Skeletal muscle cell (primary cell): Measurements from ENCODE around the gene GRIK1.

Source experiments
- DNase-seq: peaks from one replicate; pipeline ENCODE4 v3.0.0-alpha.2; 2010; ENCODE audit warnings: low read depth
- H3K4me3 ChIP-seq: 2 replicates; pipeline ENCODE4 v1.5.1; 2011; ENCODE audit warnings: low read depth, mild to moderate bottlenecking, control low read depth, low read length, moderate library complexity

GRIK1 gene

DNA sequence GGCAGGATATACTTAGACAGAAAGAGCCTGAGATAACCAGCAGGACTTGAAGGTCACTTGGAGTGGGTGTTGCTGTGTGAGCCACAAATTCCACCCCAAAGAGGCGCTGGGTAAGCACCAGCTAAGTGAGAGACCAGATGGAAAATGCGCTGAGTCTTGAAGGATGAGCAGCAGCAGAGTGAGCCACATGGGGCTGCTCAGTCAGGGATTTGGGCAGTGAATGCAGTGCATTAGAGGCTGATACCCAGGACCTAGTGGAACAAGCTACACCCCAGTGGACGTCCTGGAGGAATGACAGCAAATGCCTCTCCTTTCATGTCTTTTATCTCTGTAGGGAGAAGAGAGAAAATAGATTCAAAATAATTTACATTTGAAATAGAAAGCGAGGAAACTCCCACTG lies 11.3 kb downstream of the GRIK1 start:
- DNase-seq = no peak
- no peak overlapping the region for H3K4me3 ChIP-seq

DNA sequence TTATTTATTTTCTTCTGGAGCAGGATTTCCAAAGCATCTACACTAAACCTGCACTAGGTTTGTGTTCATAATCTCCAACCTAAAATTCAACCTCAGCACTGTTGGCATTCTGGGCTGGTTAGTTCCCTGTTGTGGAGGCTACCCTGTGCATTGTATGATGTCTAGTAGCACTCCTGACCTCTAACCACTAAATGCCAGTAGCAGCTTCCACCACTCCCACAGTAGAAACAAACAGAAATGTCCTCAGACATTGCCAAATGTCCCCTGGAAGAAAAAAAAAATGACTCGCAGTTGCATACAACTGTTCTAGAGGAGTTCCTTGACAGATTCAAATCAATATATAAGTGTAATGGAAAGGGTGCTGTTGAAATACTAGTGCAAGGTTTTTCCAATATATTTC lies 18.9 kb downstream of the GRIK1 start:
- no peak overlapping the region for H3K4me3 ChIP-seq
- peak; percentile 10 for DNase-seq

DNA sequence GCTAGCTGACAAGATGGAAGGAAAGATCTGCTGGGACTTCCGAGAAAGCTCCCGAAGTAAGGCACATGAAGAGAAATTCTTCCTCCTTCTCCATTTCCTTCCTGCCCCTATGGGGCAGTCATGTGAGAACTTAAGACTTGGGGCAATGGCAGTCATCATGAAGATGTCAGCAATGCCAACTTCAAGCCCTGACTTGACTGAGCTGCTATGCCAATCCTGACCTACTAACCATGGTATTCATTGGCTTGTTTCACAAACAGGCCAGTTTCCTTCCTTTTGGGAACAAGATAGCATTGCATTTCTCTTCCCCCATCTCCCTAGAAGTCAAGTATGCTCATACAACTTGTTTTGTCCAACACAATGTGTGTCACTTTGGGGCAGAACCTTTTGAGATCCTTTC lies 25.5 kb downstream of the GRIK1 start:
- H3K4me3 ChIP-seq = no peak overlapping the region

DNA sequence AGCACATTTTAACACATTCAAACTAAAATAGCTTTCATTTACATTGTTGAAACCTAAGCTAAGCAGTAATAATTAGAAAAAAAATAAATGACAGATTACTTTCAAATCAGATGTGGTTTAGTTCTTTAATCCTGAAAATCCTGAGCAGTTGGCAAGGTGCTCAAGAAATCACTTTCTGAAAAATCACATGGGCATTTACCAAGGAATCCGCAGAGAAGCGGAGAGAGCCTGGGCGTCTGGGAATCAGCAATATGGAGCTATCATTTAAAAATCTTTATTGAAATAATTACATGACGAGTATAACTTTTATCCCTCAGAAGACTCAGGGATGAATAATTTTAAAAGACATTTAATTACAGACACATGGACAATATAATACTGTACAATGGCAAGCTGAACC lies 30.2 kb downstream of the GRIK1 start:
- no peak overlapping the region for H3K4me3 ChIP-seq
- DNase-seq = no peak

More for the DNA sequence above, 25.5 kb downstream of the GRIK1 start:
- no peak for DNase-seq

DNA sequence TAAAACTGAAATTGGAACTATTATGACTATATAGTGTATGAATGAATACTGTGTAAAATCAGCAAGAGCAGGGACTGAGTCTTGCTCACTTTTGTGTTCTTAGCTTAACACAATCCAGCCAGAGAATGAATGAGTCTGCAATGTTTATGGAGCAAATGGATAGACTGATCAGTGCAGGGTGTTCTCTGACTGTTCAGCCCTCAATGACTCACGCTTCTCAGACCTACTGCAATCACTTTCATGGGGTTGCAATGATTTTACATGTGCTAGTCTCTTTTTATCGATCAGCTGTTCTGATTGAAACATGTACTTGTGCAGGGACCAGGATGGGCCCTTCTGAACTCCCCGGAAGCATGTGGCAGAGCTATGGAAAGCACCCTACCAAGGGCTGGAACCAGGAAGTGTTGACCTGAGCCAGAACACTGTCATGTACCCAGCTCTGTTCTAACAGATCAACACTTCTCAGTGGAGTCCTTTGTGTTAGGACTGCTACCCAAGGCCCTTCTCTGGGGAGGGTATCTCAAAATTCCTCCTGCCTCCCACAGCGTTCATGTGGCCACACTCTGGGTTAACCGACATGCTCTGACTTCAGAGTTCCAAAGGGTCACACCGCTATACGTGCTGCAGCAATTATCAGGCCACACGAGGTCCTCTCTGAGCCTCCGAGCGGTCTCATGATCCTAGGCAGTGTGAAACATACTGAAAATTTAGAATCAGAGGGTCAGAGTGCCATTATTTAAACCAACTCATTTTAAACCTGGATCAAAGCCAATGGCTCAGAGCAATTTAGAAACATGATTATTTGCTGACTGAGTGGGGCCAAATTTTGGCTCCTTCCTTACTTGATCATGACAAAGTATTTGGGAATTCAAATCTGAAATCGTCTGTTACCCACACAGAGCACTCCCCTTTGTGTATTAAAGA lies 35.2 kb downstream of the GRIK1 start:
- H3K4me3 ChIP-seq = no peak overlapping the region
- DNase-seq = peak; percentile 85

DNA sequence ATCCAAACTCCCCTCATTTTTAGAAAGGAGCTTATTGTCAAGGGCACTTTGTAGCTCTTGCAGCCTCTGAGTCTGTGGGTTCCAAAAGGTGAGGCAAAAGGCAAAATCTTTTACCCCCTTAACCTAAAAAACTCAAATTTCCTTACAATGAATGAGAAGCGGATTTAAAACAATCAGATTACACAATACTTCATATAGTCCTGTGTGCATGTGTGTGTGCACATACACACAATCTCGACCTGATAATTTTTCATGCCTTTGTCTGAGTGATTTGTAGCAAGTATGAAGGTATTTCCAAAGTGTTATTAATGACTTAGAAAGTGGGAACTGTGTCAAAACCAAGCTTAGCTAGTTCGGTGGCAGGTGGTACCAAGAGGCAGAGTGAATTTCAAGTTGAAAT lies 42.9 kb downstream of the GRIK1 start:
- H3K4me3 ChIP-seq = no peak overlapping the region
- no peak for DNase-seq

DNA sequence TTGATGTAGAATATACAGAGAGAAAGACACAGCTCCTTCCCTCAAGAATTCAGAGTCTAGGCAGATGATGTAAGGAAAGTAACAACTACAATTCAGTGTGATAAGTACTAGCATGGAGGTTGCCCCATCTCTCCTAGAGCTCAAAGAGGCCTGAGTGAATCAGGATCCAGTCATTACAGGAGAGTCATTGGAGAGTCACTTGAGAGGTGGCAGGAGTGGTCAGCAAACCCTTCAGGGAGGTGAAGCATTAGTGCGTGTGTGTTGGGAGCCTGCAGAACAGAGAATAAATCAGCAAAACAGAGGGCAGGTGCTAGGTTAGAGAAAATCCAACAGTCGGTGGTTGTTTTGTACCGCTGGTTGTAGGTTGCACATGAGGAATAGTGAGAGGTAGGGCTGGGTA lies 46.1 kb downstream of the GRIK1 start:
- no peak overlapping the region for H3K4me3 ChIP-seq
- no peak for DNase-seq

DNA sequence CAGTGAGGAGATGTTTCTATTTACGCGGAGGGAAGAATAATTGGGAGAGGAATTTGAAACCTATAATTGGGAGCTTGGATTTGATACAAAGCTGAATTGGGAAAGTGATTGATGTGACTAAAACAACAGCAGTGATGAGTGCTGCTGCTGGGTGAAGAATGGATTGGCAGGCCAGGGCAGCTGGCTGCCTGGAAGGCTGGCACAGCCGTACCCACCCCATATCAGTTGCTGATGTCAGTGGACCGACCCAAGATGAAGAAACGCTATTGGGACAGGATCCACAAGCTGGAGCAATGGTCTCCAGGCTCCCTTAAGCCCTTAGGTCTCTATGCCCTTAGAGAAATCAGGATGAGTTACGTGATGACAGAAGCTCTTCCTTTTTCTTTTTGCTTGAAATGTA lies 47.4 kb downstream of the GRIK1 start:
- H3K4me3 ChIP-seq = no peak overlapping the region
- DNase-seq = no peak

DNA sequence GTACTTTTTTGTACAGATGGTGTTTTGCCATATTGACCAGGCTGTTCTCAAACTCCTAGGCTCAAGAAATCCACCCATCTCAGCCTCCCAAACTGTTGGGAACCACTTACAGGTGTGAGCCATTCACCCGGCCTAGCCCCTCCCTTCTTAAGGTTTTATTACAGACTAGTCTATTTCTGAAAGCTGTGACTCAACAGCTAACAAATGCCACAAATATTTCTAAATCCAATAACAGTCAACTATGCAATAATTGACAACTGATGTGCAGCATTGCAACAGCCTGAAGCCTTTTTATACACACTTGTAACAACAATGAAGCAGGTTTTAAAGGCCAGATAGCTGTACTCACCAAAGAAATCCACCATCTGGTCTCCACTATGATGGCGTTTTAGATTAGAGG lies 51.4 kb downstream of the GRIK1 start:
- H3K4me3 ChIP-seq = no peak overlapping the region
- DNase-seq = no peak

DNA sequence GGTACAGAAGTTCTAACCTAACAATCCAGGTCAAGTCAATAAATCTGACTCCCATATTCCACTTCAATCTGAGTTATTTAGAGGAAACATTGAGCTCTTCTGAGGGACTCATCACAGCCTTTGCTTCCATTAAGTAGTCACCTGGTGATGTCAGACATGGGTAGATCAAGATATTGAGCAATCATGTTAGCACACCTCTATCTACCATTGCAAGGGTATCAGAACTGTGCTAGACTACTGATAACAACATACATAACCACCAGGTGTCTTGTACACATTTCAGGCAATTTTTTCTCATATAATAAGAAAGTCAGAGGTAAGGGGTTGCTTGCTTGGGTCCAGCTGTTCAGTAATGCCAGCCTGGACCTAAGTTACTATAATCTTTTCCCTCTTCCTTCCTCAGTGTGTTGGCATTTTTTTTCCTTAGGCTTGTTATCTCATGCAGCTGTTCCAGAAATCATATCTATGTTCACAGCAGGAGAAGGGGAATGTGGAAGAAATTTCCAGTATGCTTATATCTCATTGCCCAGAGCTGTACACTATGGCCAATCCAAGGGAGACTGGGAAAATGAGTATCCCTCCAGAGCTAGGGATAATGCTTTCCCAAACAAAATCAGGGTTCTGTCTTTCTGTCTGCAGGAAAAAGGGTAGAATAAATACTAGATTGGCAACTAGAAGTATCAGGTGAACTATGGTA lies 52.3 kb downstream of the GRIK1 start:
- no peak for DNase-seq

DNA sequence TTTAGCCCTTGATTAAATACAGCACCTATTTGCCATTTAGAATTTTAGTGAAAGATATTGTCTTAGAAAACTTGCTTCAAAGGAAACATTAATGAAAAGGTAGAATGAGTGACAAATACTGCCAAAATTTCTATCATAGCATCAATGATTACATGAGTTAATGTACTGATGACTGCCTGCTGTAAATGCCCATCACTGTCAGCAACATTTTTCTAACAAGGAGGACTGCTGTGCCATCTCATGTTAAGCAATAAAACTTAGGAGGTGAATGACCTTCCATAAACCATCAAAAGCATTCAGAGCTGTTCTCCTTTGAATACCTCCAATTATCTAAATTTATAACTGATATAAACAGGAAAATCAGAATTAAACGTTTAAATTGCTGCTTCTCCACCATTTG lies 54.3 kb downstream of the GRIK1 start:
- DNase-seq = no peak
- no peak overlapping the region for H3K4me3 ChIP-seq

More for the DNA sequence above, 52.3 kb downstream of the GRIK1 start:
- H3K4me3 ChIP-seq = no peak overlapping the region

DNA sequence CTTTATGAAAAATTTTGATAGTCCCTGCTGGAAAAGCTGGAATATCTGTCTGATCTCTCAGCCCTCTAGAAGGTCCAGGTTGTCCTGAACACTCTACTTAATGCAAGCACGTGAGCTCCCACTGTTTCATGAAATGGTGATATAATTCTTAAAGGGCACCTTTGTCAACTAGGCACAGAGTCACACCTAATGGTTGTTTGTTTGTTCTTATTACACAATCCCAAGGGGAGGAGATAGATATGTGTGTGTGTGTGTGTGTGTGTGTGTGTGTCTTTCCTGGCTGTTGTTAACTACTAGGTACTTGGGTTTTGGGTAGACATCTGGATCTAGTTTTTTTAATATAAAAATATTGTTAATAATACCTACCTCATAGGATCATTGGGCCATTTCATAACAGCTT lies 63.9 kb downstream of the GRIK1 start:
- H3K4me3 ChIP-seq = no peak overlapping the region
- no peak for DNase-seq

DNA sequence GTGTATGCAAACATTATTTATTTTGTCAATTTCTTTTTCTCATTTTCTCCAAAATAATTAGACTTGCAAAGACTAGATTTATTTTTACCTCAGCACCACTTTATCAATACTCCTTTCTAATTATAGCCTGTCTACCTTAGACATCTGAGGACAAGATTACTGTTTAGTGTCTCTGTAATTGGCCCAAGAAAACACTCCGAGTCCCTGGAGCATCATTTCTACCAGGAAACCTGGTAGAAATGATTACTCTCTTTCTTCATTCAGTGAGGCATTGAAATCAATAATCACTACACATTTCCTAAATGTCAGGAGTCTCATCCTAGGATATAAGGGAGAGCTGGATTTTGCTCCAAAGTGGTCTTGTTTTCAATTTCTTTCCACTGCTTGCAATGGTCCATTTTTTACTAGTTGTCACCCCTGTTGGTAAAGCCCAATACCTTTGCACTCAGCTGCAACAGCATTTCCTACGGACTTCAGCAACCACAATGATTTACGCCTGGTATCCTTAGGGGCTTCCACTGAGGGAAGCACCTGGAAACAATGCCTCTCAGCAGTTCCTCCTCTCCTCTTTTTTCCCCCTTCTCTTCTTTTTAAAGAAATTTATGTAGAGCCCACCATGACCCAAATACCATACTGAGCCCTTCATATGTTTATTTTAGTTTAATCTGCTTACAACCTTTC lies 64.6 kb downstream of the GRIK1 start:
- no peak overlapping the region for H3K4me3 ChIP-seq
- no peak for DNase-seq

DNA sequence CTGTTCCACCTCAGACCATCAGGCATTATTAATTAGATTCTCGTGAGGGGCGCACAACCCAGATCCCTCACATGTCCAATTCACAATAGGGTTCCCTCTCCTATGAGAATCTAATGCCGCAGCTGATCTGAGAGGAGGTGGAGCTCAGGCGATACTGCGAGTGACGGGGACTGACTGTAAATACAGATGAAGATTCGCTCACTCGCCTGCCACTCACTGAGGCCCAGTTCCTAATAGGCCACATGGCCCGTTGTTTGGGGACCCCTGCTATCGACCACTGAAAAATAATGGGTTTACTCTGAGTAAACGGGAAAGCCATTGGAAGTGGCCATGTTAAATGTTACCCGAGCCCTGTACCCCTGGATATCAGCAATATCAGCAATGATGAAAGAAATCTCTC lies 65.9 kb downstream of the GRIK1 start:
- no peak for DNase-seq
- H3K4me3 ChIP-seq = no peak overlapping the region

DNA sequence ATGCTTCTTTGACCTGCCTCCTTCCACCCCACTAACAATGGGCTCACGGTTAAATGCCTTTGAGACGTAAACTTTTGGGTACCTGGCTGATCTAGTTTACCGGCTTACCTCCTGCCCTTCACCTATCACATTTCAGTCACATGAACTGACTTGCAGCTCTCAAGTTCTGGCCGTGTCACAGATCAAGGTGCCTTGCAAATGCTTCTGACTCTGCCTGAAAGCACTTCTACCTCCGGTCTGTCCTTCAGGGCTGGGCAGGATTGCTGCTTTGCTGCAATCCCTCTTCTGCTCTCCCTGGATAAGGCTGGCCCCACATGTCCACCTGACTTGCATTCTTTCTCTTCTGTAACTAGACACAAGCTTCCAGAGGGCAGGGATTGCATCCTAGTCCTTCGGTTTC lies 69.0 kb downstream of the GRIK1 start:
- no peak for DNase-seq
- no peak overlapping the region for H3K4me3 ChIP-seq

DNA sequence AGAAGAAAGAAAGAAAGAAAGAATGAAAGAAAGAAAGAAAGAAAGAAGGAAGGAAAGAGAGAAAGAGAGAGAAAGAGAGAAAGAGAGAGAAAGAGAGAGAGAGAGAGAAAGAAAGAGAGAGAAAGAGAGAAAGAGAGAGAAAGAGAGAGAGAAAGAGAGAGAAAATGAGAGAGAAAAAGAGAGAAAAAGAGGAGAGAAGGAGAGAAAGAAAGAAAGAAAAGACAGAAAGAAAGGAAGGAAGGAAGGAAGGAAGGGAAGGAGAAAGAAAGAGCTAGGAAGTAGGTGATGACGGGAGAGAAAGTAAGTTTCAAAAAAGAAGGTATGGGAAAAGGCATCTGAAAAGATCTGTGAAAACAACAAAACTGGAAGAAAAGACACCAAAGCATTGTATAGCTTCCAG lies 72.0 kb downstream of the GRIK1 start:
- H3K4me3 ChIP-seq = no peak overlapping the region
- no peak for DNase-seq

DNA sequence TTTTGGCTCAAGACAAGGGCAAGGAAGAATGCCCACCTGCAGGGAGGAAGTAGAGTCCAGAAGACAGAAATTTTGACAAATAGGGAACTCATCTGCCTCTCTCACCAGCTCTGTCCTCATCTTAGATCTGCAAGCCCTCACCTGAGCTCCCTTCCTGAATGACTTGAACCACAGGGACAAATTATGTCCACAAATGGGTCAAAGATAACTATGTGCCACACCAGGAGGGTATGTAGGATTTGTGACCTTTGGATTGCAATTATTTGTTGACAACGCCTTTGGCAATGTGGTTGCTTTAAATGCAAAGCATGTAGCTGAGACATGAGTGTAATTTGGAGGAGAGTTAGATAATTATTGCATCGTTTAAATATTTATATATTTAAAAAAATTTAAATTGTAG lies 79.5 kb downstream of the GRIK1 start:
- H3K4me3 ChIP-seq = no peak overlapping the region
- DNase-seq = no peak

DNA sequence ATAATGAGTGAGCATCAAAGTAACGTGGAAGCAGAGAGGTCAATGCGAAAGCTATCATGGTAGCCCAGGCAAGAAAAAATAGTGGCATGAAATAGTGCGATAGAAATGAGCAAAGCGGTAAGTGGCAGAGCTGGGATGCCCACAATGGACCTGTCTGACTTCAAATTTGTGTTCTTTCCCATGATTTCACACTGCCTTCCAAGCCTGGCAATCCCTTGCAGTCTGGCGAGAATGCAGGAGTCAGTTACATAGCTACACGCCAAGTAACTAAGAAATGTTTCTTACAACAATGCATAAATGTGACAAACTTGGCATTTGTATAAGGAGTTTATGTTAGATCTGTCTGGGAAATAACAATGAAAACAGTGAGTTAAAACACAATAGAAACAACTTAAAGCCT lies 82.6 kb downstream of the GRIK1 start:
- H3K4me3 ChIP-seq = no peak overlapping the region
- no peak for DNase-seq

DNA sequence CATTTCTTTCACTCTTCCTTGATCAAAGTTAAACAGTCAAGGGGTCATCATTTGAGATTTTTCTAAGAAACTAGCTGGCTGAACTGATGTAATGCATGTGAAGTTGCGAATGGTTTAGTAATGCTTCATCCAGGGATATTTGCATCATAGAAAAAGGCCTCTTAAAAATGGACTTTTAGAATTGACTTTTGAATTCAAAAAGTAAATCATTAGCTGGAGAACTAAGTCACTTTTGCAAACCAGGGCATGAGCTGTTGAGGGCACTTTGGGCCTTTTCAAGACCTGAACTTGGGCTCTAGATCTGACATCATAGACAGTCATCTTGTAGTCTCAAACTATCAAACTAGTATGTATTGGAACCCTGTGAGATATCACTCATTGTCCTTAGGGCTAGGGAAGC lies 85.0 kb downstream of the GRIK1 start:
- H3K4me3 ChIP-seq = no peak overlapping the region
- no peak for DNase-seq

DNA sequence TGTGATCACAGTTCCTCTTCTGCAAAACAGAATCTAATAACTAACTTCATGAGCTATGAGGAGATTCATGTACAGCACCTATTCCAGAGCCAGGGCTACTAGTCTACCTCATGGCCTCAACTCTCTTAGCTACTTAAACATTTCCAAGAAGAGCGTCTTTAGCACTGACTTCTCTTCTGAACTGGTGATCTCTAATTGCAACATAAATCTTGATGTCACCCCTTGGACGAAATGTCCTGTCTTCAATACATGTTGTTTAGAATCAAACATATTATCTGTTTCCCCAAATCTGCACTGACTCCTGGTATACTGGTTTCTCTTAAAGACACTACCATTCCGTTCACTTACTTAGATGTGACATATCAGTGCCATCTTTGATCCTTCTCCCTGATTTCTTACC lies 88.2 kb downstream of the GRIK1 start:
- H3K4me3 ChIP-seq = no peak overlapping the region
- no peak for DNase-seq
